ENCODE data around the gene DPP9.

GRCh38 chr19:4642625-4643024 lies 81.0 kb downstream of the DPP9 start:
- TF ChIP-seq POLR2A (IDR thresholded peaks at IDR 0.05; ENCODE audit: control extremely low read depth in 1 of 2, low read depth in 2 of 2, low read length in 2 of 2) (no peak), CTCF (IDR thresholded peaks at IDR 0.05; ENCODE audit: control extremely low read depth in 1 of 3, insufficient read depth in 1 of 3, low read depth in 1 of 3, low read length in 3 of 3) (no peak), SP1 (IDR thresholded peaks at IDR 0.05; ENCODE audit: low read depth, low read length) (no peak), TAF1 (IDR thresholded peaks at IDR 0.05; ENCODE audit: low read depth, low read length) (no peak), TBP (IDR thresholded peaks at IDR 0.05; ENCODE audit: low read depth, low read length) (no peak), SP2 (IDR thresholded peaks at IDR 0.05; ENCODE audit: low read length) (no peak), MAX (IDR thresholded peaks at IDR 0.05) (no peak)
